ENCODE data around the gene NRXN3. TPM values are rescaled to one million over a fixed set of nuclear protein-coding genes. Genes with fewer than 3 reads are reported as not detected.

Gene NRXN3
- total and polyA plus RNA-seq, 2 donors (not counting 1 experiment from before 2014, with no cell fraction given) = not detected

- Mint-ChIP-seq H3K9me3 (ENCODE audit: insufficient read depth) (no peaks in the 10 kb centered on the region), H3K27ac (no peak overlapping the region), H3K4me3 (no peak overlapping the region), H3K4me1 (no peaks in the 10 kb centered on the region), H3K27me3 (peaks cover 9% of the 10 kb centered on the region)
- no peak overlapping the region for H3K27ac ChIP-seq (ENCODE audit: low read length in 2 of 2)
- no peak overlapping the region for H3K9ac ChIP-seq (ENCODE audit: low read length)
- no peak overlapping the region for H2AFZ ChIP-seq (ENCODE audit: insufficient read depth, low read depth, low read length, poor library complexity, severe bottlenecking)
- DNase-seq (no peak), ATAC-seq (ENCODE audit: low read depth) (no peak)
- H3K4me1 ChIP-seq (ENCODE audit: control insufficient read depth in 2 of 2, insufficient read depth in 2 of 2, low read length in 2 of 2) = no peaks in the 10 kb centered on the region
- ChIA-PET POLR2A (no interaction called here), CTCF (interaction anchor here (0.7 kb wide), 1 partner anchor 19 kb away, joined by 4 read pairs; no protein-coding TSS in a partner anchor)
- 89% methylated on average over 1 of the region's 2 CpGs for WGBS (ENCODE audit: insufficient coverage)
- no peaks in the 10 kb centered on the region for H4K20me1 ChIP-seq (ENCODE audit: control insufficient read depth, insufficient read depth, low read length, poor library complexity, severe bottlenecking)
- H3K27me3 ChIP-seq (replicated peaks in 1 of 4; ENCODE audit: control extremely low read depth in 1 of 4, control insufficient read depth in 3 of 4, insufficient read depth in 4 of 4, low read length in 3 of 4) = no peaks in the 10 kb centered on the region
- no peaks in the 10 kb centered on the region for H3K9me3 ChIP-seq (ENCODE audit: control extremely low read depth in 1 of 3, control insufficient read depth in 2 of 3, insufficient read depth in 1 of 3, low read length in 2 of 3)
- TF ChIP-seq EZH2 (IDR thresholded peaks at IDR 0.05; ENCODE audit: borderline replicate concordance, insufficient read depth, low read depth, low read length, poor library complexity, severe bottlenecking) (no peak), CTCF (IDR thresholded peaks at IDR 0.05) (no peak)
- H3K4me2 ChIP-seq (replicated peaks; ENCODE audit: low read depth, low read length, poor library complexity, severe bottlenecking) = no peak overlapping the region
- H3K36me3 ChIP-seq (replicated peaks in 1 of 2; ENCODE audit: control extremely low read depth in 1 of 2, control insufficient read depth in 1 of 2, extremely low read depth in 1 of 2, insufficient read depth in 2 of 2, low read length in 1 of 2) = no peaks in the 10 kb centered on the region
- intact Hi-C loops (cut with micrococcal nuclease) = no loop called here
- no peaks in the 10 kb centered on the region for H3K79me2 ChIP-seq (ENCODE audit: control insufficient read depth, insufficient read depth, low read length)
- no peak overlapping the region for H3K4me3 ChIP-seq (ENCODE audit: control extremely low read depth in 1 of 5, extremely low read depth in 1 of 5, insufficient read depth in 1 of 5, low read depth in 2 of 5, low read length in 4 of 5)
Measured at GRCh38 chr14:78978896-78979295, 808.7 kb downstream of the NRXN3 start.

GRCh38 chr14:78982551-78982950, 812.4 kb downstream of the NRXN3 start:
- Histone ChIP-seq H3K4me3 (ENCODE audit: control extremely low read depth in 1 of 5, extremely low read depth in 1 of 5, insufficient read depth in 1 of 5, low read depth in 2 of 5, low read length in 4 of 5) (no peak overlapping the region), H3K4me2 (replicated peaks; ENCODE audit: low read depth, low read length, poor library complexity, severe bottlenecking) (no peak overlapping the region), H4K20me1 (ENCODE audit: control insufficient read depth, insufficient read depth, low read length, poor library complexity, severe bottlenecking) (no peaks in the 10 kb centered on the region), H3K36me3 (replicated peaks in 1 of 2; ENCODE audit: control extremely low read depth in 1 of 2, control insufficient read depth in 1 of 2, extremely low read depth in 1 of 2, insufficient read depth in 2 of 2, low read length in 1 of 2) (no peaks in the 10 kb centered on the region), H2AFZ (ENCODE audit: insufficient read depth, low read depth, low read length, poor library complexity, severe bottlenecking) (no peak overlapping the region), H3K9ac (ENCODE audit: low read length) (no peak overlapping the region), H3K79me2 (ENCODE audit: control insufficient read depth, insufficient read depth, low read length) (no peaks in the 10 kb centered on the region), H3K27me3 (replicated peaks in 1 of 4; ENCODE audit: control extremely low read depth in 1 of 4, control insufficient read depth in 3 of 4, insufficient read depth in 4 of 4, low read length in 3 of 4) (no peaks in the 10 kb centered on the region), H3K27ac (ENCODE audit: low read length in 2 of 2) (no peak overlapping the region), H3K9me3 (ENCODE audit: control extremely low read depth in 1 of 3, control insufficient read depth in 2 of 3, insufficient read depth in 1 of 3, low read length in 2 of 3) (no peaks in the 10 kb centered on the region), H3K4me1 (ENCODE audit: control insufficient read depth in 2 of 2, insufficient read depth in 2 of 2, low read length in 2 of 2) (no peaks in the 10 kb centered on the region)
- DNase-seq (no peak), ATAC-seq (ENCODE audit: low read depth) (no peak)
- no CpG with 5 or more reads among the region's 2 CpGs for WGBS (ENCODE audit: insufficient coverage)
- Mint-ChIP-seq H3K4me1 (no peaks in the 10 kb centered on the region), H3K27ac (no peak overlapping the region), H3K27me3 (peaks cover 5% of the 10 kb centered on the region), H3K9me3 (ENCODE audit: insufficient read depth) (no peaks in the 10 kb centered on the region), H3K4me3 (no peak overlapping the region)
- CTCF ChIA-PET = no interaction called here
- POLR2A ChIA-PET = no interaction called here
- TF ChIP-seq CTCF (IDR thresholded peaks at IDR 0.05) = no peak
- no peak for TF ChIP-seq EZH2 (IDR thresholded peaks at IDR 0.05; ENCODE audit: borderline replicate concordance, insufficient read depth, low read depth, low read length, poor library complexity, severe bottlenecking)
- intact Hi-C loops (cut with micrococcal nuclease) = no loop called here
